HepG2 (cell line): ENCODE results near the gene NUP214. TPM values are rescaled to one million over a fixed set of nuclear protein-coding genes. Genes with fewer than 3 reads are reported as not detected.

ENCODE experiments used
- ATAC-seq: fragments of 200-7000 bp; cut with Tn5 transposase; 3 replicates; pipeline ENCODE4 v1.9.1; 2020; ENCODE audit warnings: mild to moderate bottlenecking, moderate library complexity
- BruUV-seq: library from RNA; stranded (reverse); fragments of 400-500 nt; replicated peaks from 2 replicates; lab custom pipeline; 2021; lab: Mats Ljungman, UMichigan
- CTCF ChIA-PET: fragments of 300-600 bp; formaldehyde crosslinking; extraction: SDS; loops from one replicate; lab custom pipeline; 2021; ENCODE audit warnings: low total read pairs, inconsistent platforms, low intra/inter-chr PET ratio; lab: Yijun Ruan, JAX
- POLR2A ChIA-PET: fragments of 350-600 bp; sonication (Branson Sonifier 250); formaldehyde crosslinking; loops from one replicate; lab custom pipeline; 2020; ENCODE audit warnings: antibody characterized with exemption, inconsistent platforms; lab: Yijun Ruan, JAX
- DNase-seq: peaks from one replicate; pipeline ENCODE4 v3.0.0-alpha.2; 2015; ENCODE audit warnings: low spot score
- FAIRE-seq: peaks from 3 replicates; lab custom pipeline; 2011; peaks lifted over from hg19 to GRCh38; lab: Jason Lieb, UNC
- H2AFZ ChIP-seq: one replicate; pipeline ENCODE4 v1.6.1; 2011; ENCODE audit warnings: low read length, inconsistent platforms
- H3K27ac ChIP-seq: fragments of 300-600 bp; 3 replicates; pipeline ENCODE4 v1.8.0; 2011; ENCODE audit warnings: mixed run types, mild to moderate bottlenecking, mixed read lengths, low read length, inconsistent platforms; ENCODE audit not compliant: insufficient read depth; ENCODE audit errors: extremely low read length
- H3K27me3 ChIP-seq, 2 experiments: fragments of 200-600 bp in 1 of 2; 2 replicates in 1 of 2; 3 replicates in 1 of 2; pipeline versions ENCODE4 v1.6.0 to v1.8.0; 2011; ENCODE audit warnings: low read length in 2 of 2, mild to moderate bottlenecking in 2 of 2, moderate library complexity in 2 of 2, inconsistent platforms in 1 of 2; ENCODE audit not compliant: insufficient read depth in 2 of 2, control insufficient read depth in 1 of 2
- H3K36me3 ChIP-seq, 2 experiments: fragments of 200-600 bp in 1 of 2; replicated peaks in 1 of 2; 2 replicates in 1 of 2; 3 replicates in 1 of 2; pipeline versions ENCODE4 v1.5.1 to v1.8.0; 2011; ENCODE audit warnings: low read length in 2 of 2, inconsistent platforms in 1 of 2; ENCODE audit not compliant: insufficient read depth in 2 of 2, control insufficient read depth in 1 of 2
- H3K4me1 ChIP-seq: 2 replicates; pipeline ENCODE4 v1.5.1; 2012; ENCODE audit warnings: low read length, inconsistent platforms; ENCODE audit not compliant: insufficient read depth
- H3K4me2 ChIP-seq: 2 replicates; pipeline ENCODE4 v1.6.0; 2011; ENCODE audit warnings: low read depth, low read length, inconsistent platforms
- H3K4me3 ChIP-seq, 3 experiments: fragments of 200-600 bp in 1 of 3; sonication (generic), shearing (Covaris generic) in 1 of 3; replicated peaks in 1 of 3; 2 replicates each; pipeline ENCODE4 v1.5.1; 2011 to 2016; ENCODE audit warnings: low read length in 3 of 3, inconsistent platforms in 2 of 3, low read depth in 2 of 3, mild to moderate bottlenecking in 2 of 3, control low read depth in 1 of 3, mixed read lengths in 1 of 3; ENCODE audit not compliant: insufficient read depth in 1 of 3
- H3K79me2 ChIP-seq: one replicate; pipeline ENCODE4 v1.6.1; 2011; ENCODE audit warnings: low read length, inconsistent platforms; ENCODE audit not compliant: insufficient read depth
- H3K9ac ChIP-seq: 2 replicates; pipeline ENCODE4 v1.6.0; 2011; ENCODE audit warnings: mild to moderate bottlenecking, low read depth, low read length, inconsistent platforms; ENCODE audit not compliant: insufficient read depth
- H3K9me3 ChIP-seq: 2 replicates; pipeline ENCODE4 v1.5.1; 2012; ENCODE audit warnings: mild to moderate bottlenecking, low read length
- H4K20me1 ChIP-seq: 2 replicates; pipeline ENCODE4 v1.6.0; 2011; ENCODE audit warnings: inconsistent platforms, mild to moderate bottlenecking, low read length, moderate library complexity; ENCODE audit not compliant: insufficient read depth
- E2F1 ChIP-seq: sonication (generic); formaldehyde crosslinking; IDR thresholded peaks from 2 replicates; pipeline ENCODE4 v1.5.0; 2020; ENCODE audit warnings: missing genetic modification reagents
- FOXP4 ChIP-seq: sonication (generic); formaldehyde crosslinking; IDR thresholded peaks from 2 replicates; pipeline ENCODE4 v1.4.0; 2020; ENCODE audit warnings: missing genetic modification reagents
- GLI4 ChIP-seq: sonication (generic); formaldehyde crosslinking; IDR thresholded peaks from 2 replicates; pipeline ENCODE4 v1.5.1; 2020; ENCODE audit warnings: missing genetic modification reagents, mild to moderate bottlenecking, moderate library complexity, borderline replicate concordance
- HINFP ChIP-seq: sonication (generic); formaldehyde crosslinking; IDR thresholded peaks from 2 replicates; pipeline ENCODE4 v1.4.0; 2020; ENCODE audit warnings: low read depth, mild to moderate bottlenecking, missing genetic modification reagents
- JDP2 ChIP-seq: sonication (generic); formaldehyde crosslinking; IDR thresholded peaks from 2 replicates; pipeline ENCODE4 v1.8.1; 2022; ENCODE audit warnings: missing genetic modification reagents, borderline replicate concordance
- SYNCRIP ChIP-seq: fragments of 200-400 bp; formaldehyde crosslinking; IDR thresholded peaks from 2 replicates; pipeline ENCODE4 v1.6.1; 2018; ENCODE audit warnings: mild to moderate bottlenecking, low read depth, low read length; ENCODE audit not compliant: insufficient read depth
- ZBTB33 ChIP-seq: sonication (generic); formaldehyde crosslinking; IDR thresholded peaks from 2 replicates; pipeline ENCODE4 v1.4.0; 2020; ENCODE audit warnings: missing genetic modification reagents
- ZNF432 ChIP-seq: sonication (generic); formaldehyde crosslinking; IDR thresholded peaks from 2 replicates; pipeline ENCODE4 v1.5.0; 2020; ENCODE audit warnings: missing genetic modification reagents, mild to moderate bottlenecking, borderline replicate concordance
- ZNF501 ChIP-seq: sonication (generic); formaldehyde crosslinking; IDR thresholded peaks from 2 replicates; pipeline ENCODE4 v1.5.1; 2020; ENCODE audit warnings: mild to moderate bottlenecking, moderate library complexity, missing genetic modification reagents
- ZNF614 ChIP-seq: IDR thresholded peaks from 2 replicates; pipeline ENCODE4 v1.6.1; 2018; ENCODE audit warnings: missing biosample characterization, missing genetic modification reagents, inconsistent platforms, borderline replicate concordance
- ZNF660 ChIP-seq: sonication (generic); formaldehyde crosslinking; IDR thresholded peaks from 2 replicates; pipeline ENCODE4 v1.5.1; 2020; ENCODE audit warnings: mild to moderate bottlenecking, low read depth, missing genetic modification reagents, borderline replicate concordance
- ZNF709 ChIP-seq: sonication (generic); formaldehyde crosslinking; IDR thresholded peaks from 2 replicates; pipeline ENCODE4 v1.5.0; 2020; ENCODE audit warnings: mild to moderate bottlenecking, missing genetic modification reagents
- WGBS: methylation state at CpG from one replicate; pipeline ENCODE4 v1.1.6; 2017; ENCODE audit warnings: low lambda C conversion rate; 5-methylcytosine and 5-hydroxymethylcytosine counted together
- in situ Hi-C: cut with HindIII; loops from 2 replicates; pipeline ENCODE4 v1.10.0; 2017; ENCODE audit warnings: low pct_unique_long_range_greater_than_20kb; ENCODE audit not compliant: extremely low pct_ligation_motif_present
- intact Hi-C: fragments of 100-400 bp; cut with micrococcal nuclease; formaldehyde crosslinking; loops from one replicate; pipeline ENCODE4 v1.10.0; 2022; ENCODE audit not compliant: unreplicated experiment
- polyA plus RNA-seq, 8 experiments: library from polyadenylated mRNA; depleted of rRNA in 3 of 8; stranded (reverse) in 7 of 8; unstranded in 1 of 8; fragments of >200 nt; fragmentation: Illumina TruSeq in 4 of 8; extraction: Trizol in 4 of 8; gene quantifications; 2 replicates each; pipeline versions ENCODE4 v1.2.1 to v1.2.3, GENCODE V29; 2011 to 2016; ENCODE audit warnings: low read depth in 4 of 8, missing spikeins in 1 of 8, mixed read lengths in 1 of 8; ENCODE audit not compliant: insufficient read depth in 1 of 8
- total RNA-seq, 5 experiments: library from RNA; depleted of rRNA; stranded (reverse); fragments of >200 nt; fragmentation: Illumina TruSeq; extraction: Trizol; gene quantifications; 2 replicates each; pipeline ENCODE4 v1.2.3, GENCODE V29; 2016; ENCODE audit warnings: low read depth in 1 of 5

Gene NUP214
- total and polyA plus RNA-seq, 2 of the 13 experiments (the other 11 are each of a cell fraction or from before 2014, with no cell fraction given) = 8.4 to 16.0 TPM

- WGBS = 57% methylated on average over 6 of the region's 33 CpGs
- FAIRE-seq (no peak), DNase-seq (no peak), ATAC-seq (no peak)
- CTCF ChIA-PET = no interaction called here
- Histone ChIP-seq H3K4me2 (no peak overlapping the region), H2AFZ (no peak overlapping the region), H4K20me1 (no peaks in the 10 kb centered on the region), H3K27me3 (peaks cover 14 to 61% of the 10 kb centered on the region in 2 experiments; a peak in 4 of 5 replicates), H3K36me3 (no peaks in the 10 kb centered on the region), H3K4me1 (peaks cover 20% of the 10 kb centered on the region), H3K4me3 (no peak overlapping the region), H3K27ac (no peak overlapping the region), H3K79me2 (no peaks in the 10 kb centered on the region), H3K9me3 (no peaks in the 10 kb centered on the region), H3K9ac (no peak overlapping the region)
- POLR2A ChIA-PET = no interaction called here
- TF ChIP-seq HINFP (no peak), GLI4 (CRISPR knock-in tag) (no peak), ZNF501 (CRISPR knock-in tag) (no peak), ZNF614 (CRISPR knock-in tag) (no peak), ZNF432 (CRISPR knock-in tag) (no peak), ZNF709 (CRISPR knock-in tag) (no peak), JDP2 (CRISPR knock-in tag) (no peak), SYNCRIP (no peak), ZNF660 (CRISPR knock-in tag) (no peak), E2F1 (CRISPR knock-in tag) (no peak), ZBTB33 (CRISPR knock-in tag) (no peak), FOXP4 (no peak)
- BruUV-seq = no TSS peak
- intact Hi-C loops = no loop called here
- in situ Hi-C loops = no loop called here
These were observed 135.5 kb downstream of the NUP214 start for GRCh38 chr9:131260751-131261452.
